PFSK-1 (cell line): Measurements from ENCODE around the gene PLRG1.
A peak's percentile ranks its signal among the peaks of the same experiment; 100 is the strongest.

Experiments
- FOXP2 ChIP-seq: optimal IDR thresholded peaks from 2 replicates; pipeline ENCODE3; 2011; ENCODE audit warnings: borderline replicate concordance, control low read depth, inconsistent platforms; ENCODE audit not compliant: insufficient read depth; ENCODE audit errors: extremely low read length, extremely low read depth
- POLR2AphosphoS5 ChIP-seq: IDR thresholded peaks from 2 replicates; pipeline ENCODE4 v1.6.1; 2012; ENCODE audit warnings: low read depth, mild to moderate bottlenecking, control low read depth, low read length, moderate library complexity
- SIN3A ChIP-seq: IDR thresholded peaks from 2 replicates; pipeline ENCODE4 v1.6.1; 2012; ENCODE audit warnings: mild to moderate bottlenecking, low read length, moderate library complexity, borderline replicate concordance; ENCODE audit not compliant: insufficient read depth
- TAF1 ChIP-seq: IDR thresholded peaks from 2 replicates; pipeline ENCODE4 v1.6.1; 2012; ENCODE audit warnings: low read length, control low read depth, borderline replicate concordance; ENCODE audit not compliant: insufficient read depth
- TF ChIP-seq, protein P1 (sequence below), 2 experiments: IDR thresholded peaks; 2 replicates each; pipeline versions ENCODE4 v1.6.1 to v1.8.0; 2011 to 2012; ENCODE audit warnings: low read depth in 2 of 2, low read length in 2 of 2, control low read depth in 1 of 2, inconsistent platforms in 1 of 2, mild to moderate bottlenecking in 1 of 2, moderate library complexity in 1 of 2; ENCODE audit not compliant: insufficient read depth in 1 of 2

PLRG1 gene

DNA sequence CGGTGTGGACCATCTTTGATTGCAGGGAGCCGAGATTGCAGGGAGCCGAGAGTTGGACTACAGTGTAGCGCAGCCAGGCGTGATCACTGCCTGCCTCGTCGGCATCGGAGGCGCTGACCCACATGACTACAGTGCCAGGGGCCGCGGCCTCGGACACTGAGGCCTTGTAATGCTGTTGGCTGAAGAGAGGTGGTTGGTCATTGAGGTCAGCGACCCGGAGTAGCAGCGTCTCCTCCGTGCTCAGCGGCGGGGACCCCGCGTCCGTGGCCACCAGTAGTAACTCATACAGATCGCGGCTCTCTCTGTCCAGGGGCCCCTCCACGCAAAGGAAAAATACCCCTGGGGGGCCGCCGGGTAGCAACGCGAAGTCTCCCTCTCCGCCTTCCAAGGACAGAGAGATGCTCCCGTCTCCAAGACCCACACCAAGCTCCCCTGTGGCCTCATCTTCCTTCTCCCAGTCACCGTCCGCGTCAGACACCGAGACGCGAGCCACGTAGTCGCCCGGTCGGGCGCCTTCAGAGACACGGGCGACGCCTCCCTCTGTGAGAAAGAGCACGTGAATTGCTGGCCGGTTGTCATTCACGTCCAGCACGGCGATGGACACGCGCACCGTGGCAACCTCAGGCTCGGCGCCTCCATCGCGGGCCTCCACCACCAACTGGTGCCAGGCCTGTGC is 60.5 kb downstream of the PLRG1 start:
- TF ChIP-seq TAF1 (no peak), POLR2AphosphoS5 (no peak), FOXP2 (no peak), SIN3A (no peak)
- TF ChIP-seq, protein P1, sequence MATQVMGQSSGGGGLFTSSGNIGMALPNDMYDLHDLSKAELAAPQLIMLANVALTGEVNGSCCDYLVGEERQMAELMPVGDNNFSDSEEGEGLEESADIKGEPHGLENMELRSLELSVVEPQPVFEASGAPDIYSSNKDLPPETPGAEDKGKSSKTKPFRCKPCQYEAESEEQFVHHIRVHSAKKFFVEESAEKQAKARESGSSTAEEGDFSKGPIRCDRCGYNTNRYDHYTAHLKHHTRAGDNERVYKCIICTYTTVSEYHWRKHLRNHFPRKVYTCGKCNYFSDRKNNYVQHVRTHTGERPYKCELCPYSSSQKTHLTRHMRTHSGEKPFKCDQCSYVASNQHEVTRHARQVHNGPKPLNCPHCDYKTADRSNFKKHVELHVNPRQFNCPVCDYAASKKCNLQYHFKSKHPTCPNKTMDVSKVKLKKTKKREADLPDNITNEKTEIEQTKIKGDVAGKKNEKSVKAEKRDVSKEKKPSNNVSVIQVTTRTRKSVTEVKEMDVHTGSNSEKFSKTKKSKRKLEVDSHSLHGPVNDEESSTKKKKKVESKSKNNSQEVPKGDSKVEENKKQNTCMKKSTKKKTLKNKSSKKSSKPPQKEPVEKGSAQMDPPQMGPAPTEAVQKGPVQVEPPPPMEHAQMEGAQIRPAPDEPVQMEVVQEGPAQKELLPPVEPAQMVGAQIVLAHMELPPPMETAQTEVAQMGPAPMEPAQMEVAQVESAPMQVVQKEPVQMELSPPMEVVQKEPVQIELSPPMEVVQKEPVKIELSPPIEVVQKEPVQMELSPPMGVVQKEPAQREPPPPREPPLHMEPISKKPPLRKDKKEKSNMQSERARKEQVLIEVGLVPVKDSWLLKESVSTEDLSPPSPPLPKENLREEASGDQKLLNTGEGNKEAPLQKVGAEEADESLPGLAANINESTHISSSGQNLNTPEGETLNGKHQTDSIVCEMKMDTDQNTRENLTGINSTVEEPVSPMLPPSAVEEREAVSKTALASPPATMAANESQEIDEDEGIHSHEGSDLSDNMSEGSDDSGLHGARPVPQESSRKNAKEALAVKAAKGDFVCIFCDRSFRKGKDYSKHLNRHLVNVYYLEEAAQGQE (IDR thresholded peaks at IDR 0.05; ENCODE audit: insufficient read depth in 1 of 2, low read depth in 2 of 2, low read length in 2 of 2), result no peak

DNA sequence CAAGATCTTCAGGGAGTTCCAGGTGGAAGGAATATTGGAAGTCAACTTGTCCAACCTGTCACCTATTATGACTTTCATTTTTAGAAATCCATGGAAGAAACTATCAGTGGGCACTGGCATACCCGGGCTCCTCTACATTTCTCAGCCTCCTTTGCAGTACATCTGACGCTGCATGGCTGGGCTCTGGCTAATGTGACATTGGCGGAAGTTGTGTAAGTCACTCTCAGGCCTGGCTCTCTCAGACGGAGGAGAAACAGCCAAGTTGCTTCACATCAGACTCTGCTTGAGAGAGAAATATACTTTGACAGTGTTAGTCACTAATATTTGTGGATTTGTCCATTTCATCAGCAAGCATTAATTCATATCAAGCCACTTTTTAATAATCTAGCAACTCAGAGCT is 63.1 kb downstream of the PLRG1 start:
- no peak for TF ChIP-seq SIN3A
- no peak for TF ChIP-seq TAF1
- TF ChIP-seq FOXP2, result no peak
- no peak for TF ChIP-seq POLR2AphosphoS5
- TF ChIP-seq, protein P1 (IDR thresholded peaks at IDR 0.05; ENCODE audit: insufficient read depth in 1 of 2, low read depth in 2 of 2, low read length in 2 of 2), result no peak

DNA sequence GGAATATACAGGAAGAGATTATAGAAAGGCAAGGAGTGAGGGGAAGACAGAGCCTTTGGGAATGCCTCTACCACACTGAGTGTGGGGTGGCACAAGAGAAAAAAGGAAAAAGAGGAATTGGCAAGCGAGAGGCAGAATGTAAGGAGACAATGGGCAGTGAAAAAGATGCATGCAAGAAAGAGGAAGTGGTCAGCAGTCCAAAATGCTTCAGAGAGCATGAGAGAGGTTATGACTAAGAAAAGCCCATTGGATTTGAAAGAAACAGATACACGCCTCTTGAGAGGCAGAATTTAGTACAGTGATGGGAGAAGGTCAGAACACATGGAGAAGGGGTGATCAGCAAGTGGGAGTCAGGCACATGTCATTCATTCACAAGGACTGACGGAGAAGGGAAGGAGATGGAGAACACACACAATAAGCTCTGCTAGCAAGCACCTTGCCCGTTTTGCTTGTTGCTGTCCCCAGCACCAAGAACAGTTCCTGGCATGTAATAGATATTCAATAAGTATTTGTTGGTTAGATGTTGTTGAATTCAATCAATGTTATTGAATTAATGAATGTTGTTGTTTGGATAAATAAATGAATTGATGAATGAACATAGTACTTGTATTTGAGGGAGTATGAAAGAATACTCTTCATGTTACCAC is 65.0 kb downstream of the PLRG1 start:
- no peak for TF ChIP-seq FOXP2
- TF ChIP-seq, protein P1 (IDR thresholded peaks at IDR 0.05; ENCODE audit: insufficient read depth in 1 of 2, low read depth in 2 of 2, low read length in 2 of 2), result peak in 1 of 2 experiments; percentile 63; a peak in 1 of 4 replicates
